Measurements from ENCODE around the gene PINK1. TPM values are rescaled to one million over a fixed set of nuclear protein-coding genes. Genes with fewer than 3 reads are reported as not detected.

PINK1 gene
- total RNA-seq, 1 experiment from 2014 or later, result 44.8 TPM

GRCh38 chr1:20610970-20611369, 22.3 kb upstream of the PINK1 start:
- no peak for DNase-seq (ENCODE audit: low spot score)

- DNase-seq (ENCODE audit: low spot score), result no peak
Observed at GRCh38 chr1:20611652-20612051, 21.6 kb upstream of the PINK1 start.

GRCh38 chr1:20612221-20612746, 21.0 kb upstream of the PINK1 start:
- DNase-seq (ENCODE audit: low spot score), result peak; percentile 74

- DNase-seq (ENCODE audit: low spot score), result no peak
Observed at GRCh38 chr1:20614131-20614579, 19.1 kb upstream of the PINK1 start.

- DNase-seq (ENCODE audit: low spot score), result peak; percentile 11
Observed at GRCh38 chr1:20615946-20616846, 17.1 kb upstream of the PINK1 start.

GRCh38 chr1:20616847-20617487, 16.3 kb upstream of the PINK1 start:
- DNase-seq (ENCODE audit: low spot score), result no peak

GRCh38 chr1:20618550-20618949, 14.7 kb upstream of the PINK1 start:
- DNase-seq (ENCODE audit: low spot score), result no peak

GRCh38 chr1:20619999-20620398, 13.3 kb upstream of the PINK1 start:
- no peak for DNase-seq (ENCODE audit: low spot score)

GRCh38 chr1:20621012-20621411, 12.2 kb upstream of the PINK1 start:
- no peak for DNase-seq (ENCODE audit: low spot score)

- DNase-seq (ENCODE audit: low spot score), result no peak
Observed at GRCh38 chr1:20624709-20625108, 8.5 kb upstream of the PINK1 start.

- no peak for DNase-seq (ENCODE audit: low spot score)
Observed at GRCh38 chr1:20625176-20626097, 7.8 kb upstream of the PINK1 start.

- no peak for DNase-seq (ENCODE audit: low spot score)
Observed at GRCh38 chr1:20626098-20626427, 7.2 kb upstream of the PINK1 start.

GRCh38 chr1:20626524-20626923, 6.7 kb upstream of the PINK1 start:
- DNase-seq (ENCODE audit: low spot score), result no peak

- DNase-seq (ENCODE audit: low spot score), result no peak
Observed at GRCh38 chr1:20630729-20631128, 2.5 kb upstream of the PINK1 start.

GRCh38 chr1:20632386-20632785, 872 bp upstream of the PINK1 start:
- no peak for DNase-seq (ENCODE audit: low spot score)

GRCh38 chr1:20634065-20634593, 871 bp downstream of the PINK1 start:
- DNase-seq (ENCODE audit: low spot score), result no peak

- no peak for DNase-seq (ENCODE audit: low spot score)
Observed at GRCh38 chr1:20634594-20635084, 1.4 kb downstream of the PINK1 start.

GRCh38 chr1:20636785-20637347, 3.6 kb downstream of the PINK1 start:
- no peak for DNase-seq (ENCODE audit: low spot score)

- peak; percentile 38 for DNase-seq (ENCODE audit: low spot score)
Observed at GRCh38 chr1:20640183-20640597, 6.9 kb downstream of the PINK1 start.

- DNase-seq (ENCODE audit: low spot score), result no peak
Observed at GRCh38 chr1:20641975-20642374, 8.7 kb downstream of the PINK1 start.

- DNase-seq (ENCODE audit: low spot score), result no peak
Observed at GRCh38 chr1:20643080-20643479, 9.8 kb downstream of the PINK1 start.
